Lower leg skin (tissue), 3 donors: Measurements from ENCODE around the gene DCANP1.

Experiments used
- POLR2A ChIP-seq, 2 donors: fragments of 450-650 bp; IDR thresholded peaks; one replicate each; pipeline ENCODE4 v1.6.1; 2016 to 2017; ENCODE audit warnings: antibody characterized with exemption in 2 of 2, mild to moderate bottlenecking in 1 of 2, moderate library complexity in 1 of 2
- TF ChIP-seq, protein P1 (sequence below), 3 donors: fragments of 450-650 bp; IDR thresholded peaks; one replicate each; pipeline ENCODE4 v1.5.1; 2016; ENCODE audit warnings: antibody characterized with exemption in 3 of 3, mild to moderate bottlenecking in 3 of 3, moderate library complexity in 2 of 3

DNA sequence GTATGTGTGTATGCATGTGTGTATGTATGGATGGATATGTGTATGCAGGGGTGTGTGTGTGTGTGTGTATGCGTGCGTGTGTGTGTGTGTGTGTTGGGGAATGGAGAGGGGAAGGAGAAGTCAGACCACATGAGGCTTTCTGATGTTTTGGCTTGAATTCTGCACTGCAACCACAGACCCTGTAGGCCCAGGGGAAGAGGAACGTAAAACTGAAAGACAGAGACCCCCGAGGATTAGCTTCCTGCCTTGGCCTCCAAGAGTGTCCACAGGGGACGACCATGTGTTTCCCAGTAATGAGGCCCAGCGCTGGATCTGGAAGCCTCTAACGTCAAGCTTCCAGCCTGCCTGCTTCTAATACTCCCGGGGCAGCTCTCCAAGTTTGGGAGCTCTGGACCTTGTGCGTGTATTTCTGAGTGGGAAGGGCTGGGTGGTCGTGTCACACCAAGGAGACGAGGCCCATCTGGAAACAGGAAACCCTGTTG is 5.8 kb downstream of the DCANP1 start:
- TF ChIP-seq, protein P1, sequence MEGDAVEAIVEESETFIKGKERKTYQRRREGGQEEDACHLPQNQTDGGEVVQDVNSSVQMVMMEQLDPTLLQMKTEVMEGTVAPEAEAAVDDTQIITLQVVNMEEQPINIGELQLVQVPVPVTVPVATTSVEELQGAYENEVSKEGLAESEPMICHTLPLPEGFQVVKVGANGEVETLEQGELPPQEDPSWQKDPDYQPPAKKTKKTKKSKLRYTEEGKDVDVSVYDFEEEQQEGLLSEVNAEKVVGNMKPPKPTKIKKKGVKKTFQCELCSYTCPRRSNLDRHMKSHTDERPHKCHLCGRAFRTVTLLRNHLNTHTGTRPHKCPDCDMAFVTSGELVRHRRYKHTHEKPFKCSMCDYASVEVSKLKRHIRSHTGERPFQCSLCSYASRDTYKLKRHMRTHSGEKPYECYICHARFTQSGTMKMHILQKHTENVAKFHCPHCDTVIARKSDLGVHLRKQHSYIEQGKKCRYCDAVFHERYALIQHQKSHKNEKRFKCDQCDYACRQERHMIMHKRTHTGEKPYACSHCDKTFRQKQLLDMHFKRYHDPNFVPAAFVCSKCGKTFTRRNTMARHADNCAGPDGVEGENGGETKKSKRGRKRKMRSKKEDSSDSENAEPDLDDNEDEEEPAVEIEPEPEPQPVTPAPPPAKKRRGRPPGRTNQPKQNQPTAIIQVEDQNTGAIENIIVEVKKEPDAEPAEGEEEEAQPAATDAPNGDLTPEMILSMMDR (IDR thresholded peaks at IDR 0.05) = no peak
- TF ChIP-seq POLR2A (IDR thresholded peaks at IDR 0.05) = no peak
